Measurements from ENCODE around the gene KIF19. TPM values are rescaled to one million over a fixed set of nuclear protein-coding genes. Genes with fewer than 3 reads are reported as not detected.

Gene KIF19
- polyA plus RNA-seq, 4 donors, result 0.24 to 0.83 (median 0.55) TPM

DNA sequence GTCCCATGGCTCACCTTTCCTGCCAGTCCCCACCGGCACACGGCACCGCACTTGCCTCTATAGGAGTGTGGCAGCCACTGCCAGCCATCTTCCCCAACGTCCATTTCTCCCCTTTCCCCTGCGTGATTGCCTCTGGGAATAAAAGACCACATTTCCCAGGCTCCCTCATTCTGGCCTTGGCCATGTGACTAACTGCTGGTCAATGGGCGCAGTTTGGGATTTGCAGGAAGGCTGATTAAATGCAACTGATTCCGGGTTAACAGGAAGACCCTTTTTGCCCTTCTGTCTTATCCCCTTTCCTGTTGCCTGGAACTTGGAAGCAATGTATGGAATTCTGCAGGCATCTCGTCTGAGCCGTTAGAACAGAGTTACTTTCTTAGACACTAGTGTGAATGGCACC is 32.7 kb downstream of the KIF19 start:
- DNase-seq (ENCODE audit: low read depth in 4 of 4, low spot score in 3 of 4), result no peak

DNA sequence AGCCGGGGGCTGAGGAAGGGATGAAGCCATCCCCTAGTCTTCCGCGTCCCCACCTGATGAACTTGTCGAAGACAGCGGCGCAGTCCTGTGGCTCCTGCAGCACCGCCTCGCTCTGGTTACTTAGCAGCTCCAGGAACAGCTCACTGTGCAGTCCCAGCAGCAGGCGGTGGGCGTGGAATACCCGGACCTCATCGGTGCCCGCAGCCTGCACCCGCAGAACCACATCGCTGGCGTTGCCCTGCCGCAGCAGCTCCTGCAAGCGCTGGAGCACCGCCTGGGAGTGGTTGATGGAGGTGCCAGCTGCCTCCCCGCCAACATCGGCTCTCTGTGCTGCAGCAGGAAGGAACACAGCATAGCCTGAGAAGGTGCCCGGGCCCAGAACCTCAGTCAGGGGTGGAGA is 33.9 kb downstream of the KIF19 start:
- no peak for DNase-seq (ENCODE audit: low read depth in 4 of 4, low spot score in 3 of 4)

DNA sequence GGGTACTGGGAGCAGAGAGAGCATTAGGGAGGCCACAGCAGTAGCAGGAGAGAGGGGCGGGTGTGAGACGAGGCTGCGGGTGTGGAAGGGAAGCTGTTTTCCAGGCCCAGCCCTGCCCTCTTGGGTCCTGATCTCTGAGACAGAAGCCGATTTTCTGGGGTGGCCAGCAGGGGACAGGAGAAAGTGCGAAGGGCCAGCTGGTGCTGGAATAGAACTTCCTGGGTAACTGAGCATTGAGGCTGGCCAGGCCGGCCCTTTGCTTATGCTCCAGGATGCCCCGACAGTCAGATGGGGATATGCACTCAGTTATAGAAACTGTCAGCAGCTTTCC is 34.8 kb downstream of the KIF19 start:
- DNase-seq (ENCODE audit: low read depth in 4 of 4, low spot score in 3 of 4), result no peak

DNA sequence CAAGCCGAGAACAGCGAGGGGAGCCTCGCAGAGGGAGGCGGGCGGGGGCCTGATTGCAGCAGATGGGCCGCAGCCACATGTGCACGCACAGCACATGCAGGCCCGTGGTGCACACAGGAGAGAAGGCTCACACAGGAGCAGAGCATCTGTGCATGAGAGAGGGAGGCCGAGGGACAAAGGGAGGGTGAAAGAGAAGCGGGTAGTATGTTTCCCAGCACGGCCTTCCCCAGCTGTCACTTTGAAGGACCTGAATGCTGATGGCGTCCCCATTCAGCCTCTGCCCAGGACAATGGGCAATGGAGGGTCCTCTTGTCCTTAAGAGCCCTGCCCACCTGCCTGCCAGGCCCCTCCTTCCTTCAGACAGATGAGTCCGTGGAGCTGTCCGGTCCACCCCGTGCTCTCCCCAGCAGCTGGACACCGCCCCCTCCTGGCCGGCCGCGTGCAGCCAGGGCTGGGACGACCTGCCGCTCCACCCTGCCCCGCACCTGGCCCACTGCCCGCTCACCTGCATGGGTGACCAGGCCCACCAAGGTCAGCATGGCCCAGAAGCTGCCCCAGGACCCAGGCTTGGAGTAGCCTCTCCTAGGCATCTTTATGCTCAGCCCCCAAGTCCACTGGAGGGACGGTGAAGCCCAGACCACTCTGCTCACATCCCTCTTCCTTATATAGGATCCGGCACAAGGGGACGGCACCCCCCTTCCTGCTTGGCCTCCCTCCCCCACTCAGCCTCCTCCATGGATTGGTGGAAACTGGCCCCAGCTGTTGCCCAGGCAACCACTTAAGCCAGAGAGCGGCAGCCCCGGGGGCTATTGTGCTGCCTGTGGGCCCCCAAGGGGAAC is 35.4 kb downstream of the KIF19 start, which contains the start of gene BTBD17:
Gene BTBD17, minus strand, starts transcription at position 639 of the 839 bp plus-strand sequence. Its CDS starts 49 bp downstream, at position 590.
- DNase-seq (ENCODE audit: low read depth in 4 of 4, low spot score in 3 of 4), result no peak

DNA sequence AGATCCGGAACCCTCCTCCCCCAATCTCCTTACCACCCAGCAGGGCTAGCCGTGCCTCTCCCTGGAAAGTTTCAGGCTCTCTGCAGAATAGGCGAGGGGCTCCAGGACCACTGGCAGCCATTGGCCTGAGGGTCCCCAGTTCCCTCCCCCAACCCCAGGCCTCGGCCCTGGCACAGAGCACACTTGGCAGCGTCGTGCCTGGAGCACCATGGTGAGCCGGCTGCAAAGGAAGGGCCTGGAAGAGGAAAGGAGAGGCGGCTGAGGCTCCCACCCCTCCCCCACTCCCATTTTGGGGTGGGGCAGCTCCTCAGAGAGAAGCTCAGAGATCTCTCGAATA is 36.0 kb downstream of the KIF19 start:
- no peak for DNase-seq (ENCODE audit: low read depth in 4 of 4, low spot score in 3 of 4)

DNA sequence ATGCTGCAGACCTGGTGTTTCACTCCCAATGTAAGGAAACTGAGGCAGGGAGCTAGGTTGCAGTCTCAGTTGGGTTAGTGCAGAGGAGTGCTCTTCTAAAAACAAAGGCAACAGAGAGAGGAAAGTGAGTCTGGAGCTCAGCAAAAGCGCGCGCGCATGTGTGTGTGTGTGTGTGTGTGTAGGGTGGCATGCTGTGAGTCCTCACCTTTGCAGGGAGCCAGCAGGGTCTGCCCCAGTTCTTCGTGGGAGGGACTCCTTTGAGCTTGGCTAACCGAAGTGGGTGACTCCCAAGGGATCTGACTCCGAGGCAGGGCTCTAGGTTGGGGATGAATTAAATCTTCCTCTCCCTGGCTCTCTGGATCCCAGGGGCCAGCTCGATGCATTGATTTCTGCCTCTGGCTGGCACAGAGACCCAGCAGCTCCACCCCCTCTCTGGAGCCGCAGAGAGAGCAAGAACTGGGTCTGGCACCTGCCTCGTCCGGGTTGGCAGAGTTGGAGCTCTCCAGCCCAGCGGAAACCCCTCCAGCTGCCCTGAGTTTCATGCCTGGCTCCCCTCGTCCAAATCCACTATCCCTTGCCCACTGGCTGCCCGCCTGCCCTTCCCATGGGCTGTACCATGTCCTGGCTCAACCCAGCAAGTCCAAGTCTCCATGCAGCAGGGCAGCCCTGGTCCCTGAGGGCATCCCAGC is 36.9 kb downstream of the KIF19 start:
- no peak for DNase-seq (ENCODE audit: low read depth in 4 of 4, low spot score in 3 of 4)

DNA sequence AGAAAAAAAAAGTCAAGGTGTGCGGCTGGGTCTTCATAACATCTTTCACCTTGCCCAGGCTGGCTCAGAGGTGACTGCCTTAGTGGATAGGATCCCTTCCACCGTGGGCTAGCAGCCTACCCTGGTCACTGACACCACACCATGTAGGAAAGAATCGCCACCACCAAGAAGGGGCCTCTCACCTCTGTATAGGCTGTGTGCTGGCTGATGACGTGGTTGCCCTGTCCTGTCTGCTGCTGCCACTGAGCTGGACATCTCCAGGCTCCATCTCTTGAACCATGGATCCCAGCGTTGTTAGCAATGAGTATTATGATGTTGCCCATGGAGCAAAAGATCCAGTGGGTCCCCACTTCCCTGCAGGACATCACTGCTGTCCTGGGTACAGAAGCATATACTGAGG is 41.2 kb downstream of the KIF19 start, which contains the start of gene GPR142:
Gene GPR142, plus strand, starts transcription at position 301 of the 400 bp plus-strand sequence. CDS start 2,035 bp downstream, outside the sequence.
- DNase-seq (ENCODE audit: low read depth in 4 of 4, low spot score in 3 of 4), result no peak

DNA sequence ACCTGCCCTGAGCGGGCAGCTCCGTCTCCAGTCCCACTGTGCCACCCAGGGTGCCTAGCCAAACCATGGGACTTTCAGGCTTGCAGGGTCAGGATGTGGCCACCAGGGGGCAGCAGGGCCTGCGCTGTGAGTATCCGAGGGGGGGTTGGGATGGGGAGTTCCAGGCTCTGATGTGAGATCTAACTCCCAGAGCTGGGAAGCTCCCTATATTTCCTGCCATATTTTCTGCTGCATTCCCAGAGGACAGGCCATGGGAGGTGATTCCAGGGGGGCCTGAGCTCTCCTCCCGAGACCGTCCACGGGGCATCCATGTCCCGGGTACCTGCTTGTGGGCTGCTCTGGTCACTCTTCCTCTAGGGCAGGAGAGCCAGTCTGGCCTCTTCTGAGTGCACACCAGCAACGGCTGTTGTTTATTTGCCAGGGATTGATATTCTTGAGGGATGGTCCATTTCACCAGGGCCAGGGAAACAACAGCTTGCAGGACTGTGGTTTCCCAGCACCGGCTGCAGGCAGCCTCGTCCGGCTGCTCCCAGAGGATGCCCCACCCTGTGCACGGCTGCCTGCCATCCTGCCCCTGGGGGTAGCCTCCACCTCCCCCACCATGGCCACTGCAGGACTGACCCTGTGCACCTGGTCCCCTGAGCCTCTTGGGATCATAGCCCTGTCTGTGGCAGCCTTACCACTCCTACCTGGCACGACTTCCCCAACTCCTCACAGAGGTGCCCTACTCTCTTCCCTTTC is 42.5 kb downstream of the KIF19 start:
- DNase-seq (ENCODE audit: low read depth in 4 of 4, low spot score in 3 of 4), result no peak

DNA sequence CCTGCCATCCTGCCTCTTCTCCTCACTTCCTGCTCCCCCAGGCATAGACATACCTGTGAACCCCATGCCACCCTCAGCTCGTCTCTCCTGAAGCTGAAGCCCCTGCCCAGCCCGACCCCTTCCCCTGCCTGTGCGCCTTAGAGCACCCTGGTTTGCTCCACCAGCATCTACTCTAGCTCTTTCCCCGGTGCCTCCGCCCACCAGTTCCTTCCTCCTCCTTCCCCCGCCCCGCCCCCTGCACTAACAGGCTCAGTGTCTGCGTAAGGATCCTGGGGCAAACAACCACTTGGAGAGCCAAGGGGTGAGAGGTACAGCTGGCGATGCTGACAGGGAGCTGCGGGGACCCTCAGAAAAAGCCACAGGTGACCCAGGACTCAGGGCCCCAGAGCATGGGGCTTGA is 43.2 kb downstream of the KIF19 start:
- DNase-seq (ENCODE audit: low read depth in 4 of 4, low spot score in 3 of 4), result no peak

DNA sequence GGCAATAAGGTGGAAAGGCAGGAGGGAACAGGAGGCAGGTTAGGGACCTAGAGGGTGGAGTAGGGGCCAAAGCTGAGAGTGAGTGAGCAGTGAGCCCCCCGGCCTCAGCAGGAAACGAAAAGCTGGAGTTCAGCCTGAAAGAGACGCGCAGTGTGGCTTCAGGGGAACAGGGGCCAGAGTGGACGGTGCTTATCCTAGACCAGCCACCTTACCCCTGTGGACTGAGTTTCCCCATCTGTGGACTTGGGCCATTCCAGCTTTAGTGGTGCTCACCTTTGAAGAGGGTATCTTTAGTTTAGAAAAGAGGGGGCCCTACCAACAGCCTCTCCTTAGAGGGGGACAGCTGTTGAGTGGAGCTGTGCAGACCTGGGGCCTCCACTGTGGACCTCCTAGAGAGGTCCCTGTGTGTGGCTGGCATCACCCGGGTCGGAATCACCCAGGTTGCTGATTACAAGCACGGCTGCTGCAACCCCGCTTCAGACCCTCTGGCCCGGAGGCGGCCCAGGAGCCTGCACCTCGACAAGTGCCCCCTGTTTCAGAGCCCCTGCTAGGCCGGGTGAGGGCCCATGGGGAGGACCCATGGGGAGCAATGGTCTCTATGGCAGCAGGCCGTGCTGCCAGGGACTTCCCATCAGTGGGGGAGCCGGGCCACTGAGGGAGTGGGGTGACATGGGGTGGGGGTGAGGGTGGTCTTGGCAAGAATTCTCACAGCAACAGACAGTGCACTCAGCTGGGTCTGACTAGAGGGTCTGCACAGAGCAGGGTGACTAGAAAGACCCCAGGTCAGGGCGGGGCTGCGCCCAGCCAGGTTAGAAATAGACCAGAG is 43.9 kb downstream of the KIF19 start:
- no peak for DNase-seq (ENCODE audit: low read depth in 4 of 4, low spot score in 3 of 4)

DNA sequence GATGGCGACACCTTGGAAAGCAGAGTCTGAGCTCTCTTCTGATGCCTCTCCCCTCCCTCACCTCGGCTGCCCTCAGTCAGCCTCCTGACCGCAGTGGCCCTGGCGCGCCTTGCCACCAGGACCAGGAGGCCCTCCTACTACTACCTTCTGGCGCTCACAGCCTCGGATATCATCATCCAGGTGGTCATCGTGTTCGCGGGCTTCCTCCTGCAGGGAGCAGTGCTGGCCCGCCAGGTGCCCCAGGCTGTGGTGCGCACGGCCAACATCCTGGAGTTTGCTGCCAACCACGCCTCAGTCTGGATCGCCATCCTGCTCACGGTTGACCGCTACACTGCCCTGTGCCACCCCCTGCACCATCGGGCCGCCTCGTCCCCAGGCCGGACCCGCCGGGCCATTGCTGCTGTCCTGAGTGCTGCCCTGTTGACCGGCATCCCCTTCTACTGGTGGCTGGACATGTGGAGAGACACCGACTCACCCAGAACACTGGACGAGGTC is 45.7 kb downstream of the KIF19 start:
- DNase-seq (ENCODE audit: low read depth in 4 of 4, low spot score in 3 of 4), result no peak

DNA sequence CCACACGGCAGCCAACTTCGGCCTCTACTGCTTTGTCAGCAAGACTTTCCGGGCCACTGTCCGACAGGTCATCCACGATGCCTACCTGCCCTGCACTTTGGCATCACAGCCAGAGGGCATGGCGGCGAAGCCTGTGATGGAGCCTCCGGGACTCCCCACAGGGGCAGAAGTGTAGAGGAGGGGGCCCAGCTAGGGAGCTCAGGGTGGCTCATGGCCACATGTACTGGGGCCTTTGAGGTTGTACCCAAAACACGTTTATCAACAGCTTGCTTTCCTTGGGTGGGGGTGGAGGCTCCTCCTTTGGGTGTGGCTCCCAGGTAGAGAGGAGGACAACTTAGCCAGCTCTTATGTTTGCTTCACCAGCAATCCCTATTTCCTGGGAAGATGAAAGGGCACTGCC is 46.4 kb downstream of the KIF19 start:
- DNase-seq (ENCODE audit: low read depth in 4 of 4, low spot score in 3 of 4), result no peak

DNA sequence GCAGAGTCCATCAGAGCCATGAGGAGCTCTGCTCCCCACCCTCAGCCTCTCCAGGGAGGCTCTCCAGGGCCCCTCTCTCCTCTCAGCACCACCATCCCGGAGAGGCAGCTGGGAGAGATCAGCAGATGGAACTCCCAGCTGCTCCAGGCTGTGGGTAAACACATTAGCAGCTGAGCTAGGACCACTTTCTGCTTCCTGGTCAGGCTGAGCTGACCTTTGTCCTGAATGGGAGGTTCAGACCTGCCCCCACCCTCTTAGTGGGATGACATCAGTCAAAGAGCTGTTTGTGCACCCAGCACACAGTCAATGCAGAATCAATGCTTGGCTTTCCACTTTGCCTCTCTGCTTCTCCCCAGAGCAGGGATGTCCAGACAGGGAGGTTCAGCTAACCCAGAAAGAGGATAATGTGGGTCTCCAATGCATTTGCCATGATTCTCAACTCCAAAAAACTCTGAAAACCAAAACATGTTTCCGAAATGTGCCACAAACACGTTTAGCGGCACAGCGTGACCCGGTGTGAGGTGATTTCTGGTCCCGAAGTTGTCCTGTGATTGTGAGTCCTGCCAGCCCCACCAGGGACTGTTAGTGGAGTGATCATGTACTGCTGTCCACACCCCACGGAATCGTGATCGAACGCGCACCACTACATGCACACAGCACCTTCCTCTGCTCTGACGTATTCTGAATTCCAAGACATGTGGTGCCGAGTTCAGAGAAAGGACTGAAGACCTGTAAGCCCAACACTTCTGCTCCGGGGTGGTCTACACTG is 48.0 kb downstream of the KIF19 start:
- peak in 1 of 4 donors; percentile 56 for DNase-seq (ENCODE audit: low read depth in 4 of 4, low spot score in 3 of 4)

DNA sequence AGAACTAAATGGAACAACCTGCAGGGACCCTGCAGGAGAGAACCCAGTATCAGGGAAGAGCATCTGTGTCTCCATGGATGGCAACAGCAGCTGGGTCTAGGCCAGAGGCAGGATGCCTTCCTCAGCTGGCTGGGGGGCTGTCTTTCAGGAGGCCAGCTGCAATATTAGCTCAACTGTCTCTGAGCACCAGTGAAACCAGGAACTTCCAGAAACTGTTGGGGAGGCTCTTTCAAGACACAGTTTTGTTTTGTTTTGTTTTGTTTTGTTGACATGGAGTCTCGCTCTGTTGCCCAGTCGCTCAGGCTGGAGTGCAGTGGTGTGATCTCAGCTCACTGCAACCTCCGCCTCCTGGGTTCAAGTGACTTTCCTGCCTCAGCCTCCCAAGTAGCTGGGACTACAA is 48.8 kb downstream of the KIF19 start:
- no peak for DNase-seq (ENCODE audit: low read depth in 4 of 4, low spot score in 3 of 4)

DNA sequence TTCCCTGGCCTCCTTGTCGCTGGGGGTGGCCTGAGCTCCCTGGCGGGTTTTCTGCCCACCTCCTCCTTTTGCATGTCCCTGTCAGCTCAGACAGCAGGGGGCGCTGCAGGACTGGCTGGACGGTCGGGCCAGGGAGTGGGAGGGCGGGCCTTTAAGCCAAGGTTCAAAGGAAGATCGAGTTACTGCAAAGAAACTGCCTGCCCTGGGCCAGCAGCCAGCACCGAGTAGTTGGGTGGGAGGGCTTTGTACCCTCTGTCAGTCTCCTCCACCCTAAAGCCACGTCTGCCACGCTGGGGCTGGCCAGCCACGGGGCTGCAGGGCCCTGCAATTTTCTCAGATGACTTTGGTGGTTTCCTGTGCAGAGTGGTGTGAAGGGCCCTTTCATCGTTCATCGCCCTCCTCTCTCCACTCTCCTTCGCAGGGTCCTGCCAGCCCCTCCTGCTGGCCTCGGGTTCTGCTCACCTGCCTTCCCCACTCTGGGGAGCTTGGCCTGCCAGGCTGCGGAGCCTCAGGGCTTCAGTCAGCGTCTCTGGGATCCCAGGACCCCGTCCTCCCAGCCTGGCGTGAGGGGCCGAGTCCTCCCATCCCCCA is 53.6 kb downstream of the KIF19 start:
- DNase-seq (ENCODE audit: low read depth in 4 of 4, low spot score in 3 of 4), result peak; percentile 79 to 94 (median 83)

DNA sequence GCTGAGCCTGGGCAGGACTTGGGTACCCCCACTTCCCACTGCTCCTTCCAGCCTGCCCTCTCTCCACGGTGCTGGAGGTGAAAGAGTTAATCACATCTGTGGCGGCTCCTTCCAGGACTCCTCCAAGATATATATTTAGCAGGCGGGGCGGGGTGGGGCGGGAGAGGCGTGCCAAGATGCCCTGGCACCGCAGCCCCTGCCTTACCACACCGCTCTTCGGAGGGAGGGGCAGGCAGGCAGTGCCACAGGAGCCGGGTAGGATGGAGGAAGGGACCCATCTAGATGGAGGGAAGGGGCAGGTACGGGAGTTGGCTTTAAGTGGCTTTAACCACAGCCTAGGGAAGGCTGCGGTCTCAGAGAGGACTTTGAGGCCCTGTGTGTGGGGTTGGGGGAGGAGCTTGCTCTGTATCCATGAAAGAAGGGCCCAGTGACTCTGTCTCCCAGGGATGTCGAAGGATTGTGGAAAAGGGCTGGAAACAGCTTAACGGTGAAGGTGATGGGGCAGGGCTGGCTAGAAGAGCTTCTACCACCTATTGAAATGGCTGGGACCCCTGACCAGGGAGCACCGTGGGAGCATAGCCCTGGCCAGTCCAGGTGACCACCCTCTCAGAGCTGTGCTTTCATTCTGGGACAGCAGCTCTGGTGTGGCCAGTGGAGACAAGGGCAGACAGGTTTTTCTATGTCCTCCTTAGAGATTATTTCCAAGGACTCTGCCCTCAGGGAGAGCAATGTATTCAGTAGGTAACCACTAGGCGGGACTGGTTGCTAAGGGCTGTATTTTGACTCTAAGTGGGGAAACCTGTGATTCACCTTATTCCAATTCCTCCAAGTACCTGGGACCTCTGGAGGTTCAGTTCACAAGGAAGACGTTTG is 54.3 kb downstream of the KIF19 start:
- DNase-seq (ENCODE audit: low read depth in 4 of 4, low spot score in 3 of 4), result no peak

DNA sequence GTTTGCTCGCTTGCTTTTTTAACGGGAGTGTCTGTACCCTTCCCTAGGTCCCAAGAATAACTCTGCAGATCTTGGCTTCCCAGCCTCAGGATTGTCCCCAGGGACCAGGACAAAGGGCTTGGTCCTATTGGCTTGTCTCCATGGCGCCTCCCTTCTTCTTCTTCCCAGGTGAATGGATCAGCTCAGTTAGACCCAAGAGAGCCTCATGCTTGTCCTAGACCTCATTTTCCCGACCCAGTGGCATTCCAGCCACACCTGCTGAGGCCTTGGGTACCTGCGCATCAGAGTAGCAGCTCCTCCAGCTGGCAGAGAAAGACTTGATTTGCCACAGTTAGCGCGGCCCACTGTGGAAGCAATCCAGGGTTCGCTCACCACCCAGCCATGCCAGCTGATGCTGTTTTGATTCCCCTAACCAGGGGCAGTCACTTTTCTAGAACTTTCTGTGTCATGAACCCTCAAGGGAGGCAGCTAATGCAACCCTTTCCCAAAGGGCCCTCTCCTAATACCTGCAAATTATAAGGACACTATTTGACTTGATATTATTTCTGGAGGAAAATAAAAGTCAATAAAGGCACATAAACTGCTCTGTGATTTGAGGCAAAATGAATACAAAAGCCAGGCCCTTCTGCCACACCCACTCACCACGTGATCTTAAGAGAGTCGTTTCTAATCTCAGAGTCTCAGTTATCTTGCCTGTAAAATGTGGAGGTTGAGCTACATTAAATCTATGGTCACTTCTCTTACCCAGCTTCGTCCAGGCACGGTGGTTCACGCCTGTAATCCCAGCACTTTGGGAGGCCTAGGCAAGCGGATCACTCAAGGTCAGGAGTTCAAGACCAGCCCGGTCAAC is 55.2 kb downstream of the KIF19 start:
- no peak for DNase-seq (ENCODE audit: low read depth in 4 of 4, low spot score in 3 of 4)
